Hepatocyte (in vitro differentiated cells): Measurements from ENCODE around the gene SERAC1. TPM values are rescaled to one million over a fixed set of nuclear protein-coding genes. Genes with fewer than 3 reads are reported as not detected.

Experiments
- DNase-seq: peaks from one replicate; pipeline ENCODE4 v3.0.0-alpha.2; 2016; ENCODE audit warnings: low spot score
- H2AFZ ChIP-seq: fragments of 200-600 bp; sonication (generic); 2 replicates; pipeline ENCODE4 v1.6.0; 2016; ENCODE audit warnings: antibody characterized with exemption, mild to moderate bottlenecking
- H3K27ac ChIP-seq: fragments of 200-600 bp; sonication (generic); 2 replicates; pipeline ENCODE4 v1.5.1; 2016; ENCODE audit warnings: mild to moderate bottlenecking
- H3K27me3 ChIP-seq: fragments of 200-600 bp; sonication (generic); 2 replicates; pipeline ENCODE4 v1.6.1; 2016
- H3K36me3 ChIP-seq: fragments of 200-600 bp; sonication (generic); replicated peaks from 2 replicates; pipeline ENCODE4 v1.5.1; 2016; ENCODE audit warnings: low read depth; ENCODE audit not compliant: insufficient read depth
- H3K4me1 ChIP-seq: fragments of 200-600 bp; sonication (generic); 2 replicates; pipeline ENCODE4 v1.5.1; 2016; ENCODE audit warnings: mild to moderate bottlenecking, moderate library complexity; ENCODE audit not compliant: insufficient read depth
- H3K4me2 ChIP-seq: fragments of 200-600 bp; sonication (generic); 2 replicates; pipeline ENCODE4 v1.6.0; 2016
- H3K4me3 ChIP-seq: fragments of 200-600 bp; sonication (generic); 2 replicates; pipeline ENCODE4 v1.5.1; 2016; ENCODE audit warnings: mild to moderate bottlenecking
- H3K79me2 ChIP-seq: fragments of 200-600 bp; sonication (generic); 2 replicates; pipeline ENCODE4 v1.6.0; 2017; ENCODE audit warnings: mild to moderate bottlenecking
- H3K9me2 ChIP-seq: fragments of 200-600 bp; sonication (generic); replicated peaks from 2 replicates; pipeline ENCODE4 v1.6.0; 2017; ENCODE audit warnings: mild to moderate bottlenecking; ENCODE audit not compliant: insufficient read depth
- H3K9me3 ChIP-seq: fragments of 200-600 bp; sonication (generic); 2 replicates; pipeline ENCODE4 v1.5.1; 2016; ENCODE audit warnings: low read depth, mild to moderate bottlenecking
- H4K20me1 ChIP-seq: fragments of 200-600 bp; sonication (generic); 2 replicates; pipeline ENCODE4 v1.6.0; 2016; ENCODE audit warnings: mild to moderate bottlenecking; ENCODE audit not compliant: insufficient read depth, poor library complexity, severe bottlenecking
- CTCF ChIP-seq: fragments of 200-600 bp; sonication (generic); IDR thresholded peaks from 2 replicates; pipeline ENCODE4 v1.5.1; 2016; ENCODE audit warnings: antibody characterized with exemption, mild to moderate bottlenecking; ENCODE audit not compliant: poor library complexity
- EZH2 ChIP-seq: fragments of 200-600 bp; sonication (generic); IDR thresholded peaks from 2 replicates; pipeline ENCODE4 v1.6.1; 2016; ENCODE audit warnings: antibody characterized with exemption, mild to moderate bottlenecking, borderline replicate concordance
- EZH2phosphoT487 ChIP-seq: fragments of 200-600 bp; sonication (generic); IDR thresholded peaks from one replicate; pipeline ENCODE4 v1.6.1; 2018; ENCODE audit warnings: antibody characterized with exemption, mild to moderate bottlenecking, low read depth, moderate library complexity; ENCODE audit not compliant: unreplicated experiment, severe bottlenecking
- WGBS: methylation state at CpG from one replicate; pipeline ENCODE4 v1.1.6; 2016; ENCODE audit warnings: low lambda C conversion rate; ENCODE audit errors: missing lambda C conversion rate; 5-methylcytosine and 5-hydroxymethylcytosine counted together
- polyA plus RNA-seq: library from polyadenylated mRNA; unstranded; fragments of >200 nt; fragmentation: Nextera tagmentation; extraction: Ambion mirVana; gene quantifications from 2 replicates; pipeline ENCODE4 v1.2.1, GENCODE V29; 2016
- total RNA-seq: library from RNA; depleted of rRNA; stranded (reverse); fragments of >200 nt; gene quantifications from 2 replicates; pipeline ENCODE4 v1.2.3, GENCODE V29; 2014

The SERAC1 gene
- total and polyA plus RNA-seq, 2 experiments from 2014 or later, result 4.9 to 15.2 TPM

- no peaks in the 10 kb centered on the region for H3K9me3 ChIP-seq
- H3K27ac ChIP-seq, result no peak overlapping the region
- no peaks in the 10 kb centered on the region for H3K36me3 ChIP-seq
- TF ChIP-seq CTCF (no peak), EZH2phosphoT487 (no peak), EZH2 (no peak)
- no peaks in the 10 kb centered on the region for H4K20me1 ChIP-seq
- no peak for DNase-seq
- H2AFZ ChIP-seq, result no peak overlapping the region
- peaks cover 9% of the 10 kb centered on the region for H3K79me2 ChIP-seq
- H3K4me1 ChIP-seq, result no peaks in the 10 kb centered on the region
- H3K4me3 ChIP-seq, result no peak overlapping the region
- no peak overlapping the region for H3K4me2 ChIP-seq
- WGBS, result 88% methylated on average over 3 of the region's 3 CpGs
- H3K9me2 ChIP-seq, result no peaks in the 10 kb centered on the region
- H3K27me3 ChIP-seq, result no peaks in the 10 kb centered on the region
These were observed 7.0 kb upstream of the SERAC1 start for GRCh38 chr6:158175111-158175510.

- Histone ChIP-seq H3K4me3 (no peak overlapping the region), H3K27ac (no peak overlapping the region), H3K9me2 (no peaks in the 10 kb centered on the region), H3K27me3 (no peaks in the 10 kb centered on the region), H3K4me2 (no peak overlapping the region), H2AFZ (no peak overlapping the region), H3K9me3 (no peaks in the 10 kb centered on the region), H3K79me2 (peaks cover 4% of the 10 kb centered on the region), H3K36me3 (no peaks in the 10 kb centered on the region), H3K4me1 (no peaks in the 10 kb centered on the region), H4K20me1 (no peaks in the 10 kb centered on the region)
- TF ChIP-seq EZH2, result no peak
- no peak for TF ChIP-seq CTCF
- TF ChIP-seq EZH2phosphoT487, result no peak
- no peak for DNase-seq
- WGBS, result 91% methylated on average over 2 of the region's 2 CpGs
These were observed 6.5 kb upstream of the SERAC1 start for GRCh38 chr6:158174514-158174913.

- H3K4me2 ChIP-seq, result no peak overlapping the region
- H3K9me3 ChIP-seq, result no peaks in the 10 kb centered on the region
- H3K4me1 ChIP-seq, result peaks cover under 1% of the 10 kb centered on the region
- H4K20me1 ChIP-seq, result no peaks in the 10 kb centered on the region
- no peaks in the 10 kb centered on the region for H3K27me3 ChIP-seq
- H3K4me3 ChIP-seq, result no peak overlapping the region
- H3K79me2 ChIP-seq, result peaks cover 4% of the 10 kb centered on the region
- no peak for TF ChIP-seq EZH2
- no peak for TF ChIP-seq EZH2phosphoT487
- no peak for TF ChIP-seq CTCF
- H3K36me3 ChIP-seq, result no peaks in the 10 kb centered on the region
- no peaks in the 10 kb centered on the region for H3K9me2 ChIP-seq
- DNase-seq, result no peak
- H3K27ac ChIP-seq, result no peak overlapping the region
- no peak overlapping the region for H2AFZ ChIP-seq
- WGBS, result 97% methylated on average over 2 of the region's 2 CpGs
These were observed 6.0 kb upstream of the SERAC1 start for GRCh38 chr6:158174024-158174423.

- WGBS, result 90% methylated on average over 5 of the region's 5 CpGs
- H4K20me1 ChIP-seq, result no peaks in the 10 kb centered on the region
- H3K27ac ChIP-seq, result no peak overlapping the region
- H3K9me3 ChIP-seq, result no peaks in the 10 kb centered on the region
- DNase-seq, result no peak
- no peak overlapping the region for H3K4me2 ChIP-seq
- no peak overlapping the region for H3K4me3 ChIP-seq
- TF ChIP-seq CTCF (no peak), EZH2 (no peak), EZH2phosphoT487 (no peak)
- H2AFZ ChIP-seq, result no peak overlapping the region
- peaks cover 4% of the 10 kb centered on the region for H3K4me1 ChIP-seq
- H3K9me2 ChIP-seq, result no peaks in the 10 kb centered on the region
- no peaks in the 10 kb centered on the region for H3K36me3 ChIP-seq
- H3K27me3 ChIP-seq, result no peaks in the 10 kb centered on the region
- peaks cover 4% of the 10 kb centered on the region for H3K79me2 ChIP-seq
These were observed 3.9 kb upstream of the SERAC1 start for GRCh38 chr6:158172001-158172400.
